ENCODE data around the gene HRH1.
"Not testable (repeated sequence)": the region's sequence is repeated elsewhere in the genome, so short reads cannot be mapped to it uniquely, and the experiment has no call there.

The HRH1 gene

GRCh38 chr3:11154036-11154952 is at the start of gene HRH1 (continued):
- TF ChIP-seq ZSCAN5A (tag by site-specific recombination; IDR thresholded peaks at IDR 0.05) (no peak), KLF8 (tag by site-specific recombination; IDR thresholded peaks at IDR 0.05) (no peak), ZBTB26 (tag by site-specific recombination; optimal IDR thresholded peaks at IDR 0.05) (peak; percentile 68), ZNF747 (tag by site-specific recombination; IDR thresholded peaks at IDR 0.05) (no peak), SP3 (tag by site-specific recombination; IDR thresholded peaks at IDR 0.05) (0 out of 2 replicates have a peak, but pooled peaks have one; percentile 9), PATZ1 (tag by site-specific recombination; IDR thresholded peaks at IDR 0.05) (peak; percentile 17; the same call in 1 of the 2 replicates), KLF9 (tag by site-specific recombination; IDR thresholded peaks at IDR 0.05; ENCODE audit: low read depth) (no peak), PRDM10 (tag by site-specific recombination; IDR thresholded peaks at IDR 0.05) (peak; percentile 51), ZNF174 (tag by site-specific recombination; IDR thresholded peaks at IDR 0.05) (no peak), ZBTB17 (tag by site-specific recombination; IDR thresholded peaks at IDR 0.05) (no peak), AEBP2 (tag by site-specific recombination; IDR thresholded peaks at IDR 0.05; ENCODE audit: borderline replicate concordance) (no peak), ZNF560 (tag by site-specific recombination; IDR thresholded peaks at IDR 0.05; ENCODE audit: borderline replicate concordance) (no peak), ZNF544 (tag by site-specific recombination; IDR thresholded peaks at IDR 0.05) (no peak)

- CTCF ChIA-PET; H3K4me1 ChIP-seq (ENCODE audit: control insufficient read depth, insufficient read depth, low read length); H3K9me3 ChIP-seq (ENCODE audit: control insufficient read depth, insufficient read depth, low read depth, low read length); H3K4me3 ChIP-seq (ENCODE audit: low read depth, low read length); H3K27ac ChIP-seq (ENCODE audit: extremely low read depth, low read depth, low read length); H3K36me3 ChIP-seq (ENCODE audit: control insufficient read depth in 2 of 2, insufficient read depth in 1 of 2, low read length in 2 of 2); POLR2A ChIA-PET: not testable (repeated sequence)
- TF ChIP-seq SCRT1 (tag by site-specific recombination; IDR thresholded peaks at IDR 0.05; ENCODE audit: borderline replicate concordance) (peak; percentile 29; the same call in 1 of the 2 replicates), ZNF184 (tag by site-specific recombination; IDR thresholded peaks at IDR 0.05) (peak; percentile 91), SCRT2 (tag by site-specific recombination; IDR thresholded peaks at IDR 0.05) (peak; percentile 75)
Measured at GRCh38 chr3:11113316-11113715, 41.0 kb upstream of the HRH1 start.

Data from HEK293 (cell line).